PFSK-1 (cell line): ENCODE results near the gene ASIC4.

Experiments
- POLR2AphosphoS5 ChIP-seq: IDR thresholded peaks from 2 replicates; pipeline ENCODE4 v1.6.1; 2012; ENCODE audit warnings: low read depth, mild to moderate bottlenecking, control low read depth, low read length, moderate library complexity
- SIN3A ChIP-seq: IDR thresholded peaks from 2 replicates; pipeline ENCODE4 v1.6.1; 2012; ENCODE audit warnings: mild to moderate bottlenecking, low read length, moderate library complexity, borderline replicate concordance; ENCODE audit not compliant: insufficient read depth
- TAF1 ChIP-seq: IDR thresholded peaks from 2 replicates; pipeline ENCODE4 v1.6.1; 2012; ENCODE audit warnings: low read length, control low read depth, borderline replicate concordance; ENCODE audit not compliant: insufficient read depth
- TF ChIP-seq, protein P1 (sequence below), 2 experiments: IDR thresholded peaks; 2 replicates each; pipeline versions ENCODE4 v1.6.1 to v1.8.0; 2011 to 2012; ENCODE audit warnings: low read depth in 2 of 2, low read length in 2 of 2, control low read depth in 1 of 2, inconsistent platforms in 1 of 2, mild to moderate bottlenecking in 1 of 2, moderate library complexity in 1 of 2; ENCODE audit not compliant: insufficient read depth in 1 of 2

DNA sequence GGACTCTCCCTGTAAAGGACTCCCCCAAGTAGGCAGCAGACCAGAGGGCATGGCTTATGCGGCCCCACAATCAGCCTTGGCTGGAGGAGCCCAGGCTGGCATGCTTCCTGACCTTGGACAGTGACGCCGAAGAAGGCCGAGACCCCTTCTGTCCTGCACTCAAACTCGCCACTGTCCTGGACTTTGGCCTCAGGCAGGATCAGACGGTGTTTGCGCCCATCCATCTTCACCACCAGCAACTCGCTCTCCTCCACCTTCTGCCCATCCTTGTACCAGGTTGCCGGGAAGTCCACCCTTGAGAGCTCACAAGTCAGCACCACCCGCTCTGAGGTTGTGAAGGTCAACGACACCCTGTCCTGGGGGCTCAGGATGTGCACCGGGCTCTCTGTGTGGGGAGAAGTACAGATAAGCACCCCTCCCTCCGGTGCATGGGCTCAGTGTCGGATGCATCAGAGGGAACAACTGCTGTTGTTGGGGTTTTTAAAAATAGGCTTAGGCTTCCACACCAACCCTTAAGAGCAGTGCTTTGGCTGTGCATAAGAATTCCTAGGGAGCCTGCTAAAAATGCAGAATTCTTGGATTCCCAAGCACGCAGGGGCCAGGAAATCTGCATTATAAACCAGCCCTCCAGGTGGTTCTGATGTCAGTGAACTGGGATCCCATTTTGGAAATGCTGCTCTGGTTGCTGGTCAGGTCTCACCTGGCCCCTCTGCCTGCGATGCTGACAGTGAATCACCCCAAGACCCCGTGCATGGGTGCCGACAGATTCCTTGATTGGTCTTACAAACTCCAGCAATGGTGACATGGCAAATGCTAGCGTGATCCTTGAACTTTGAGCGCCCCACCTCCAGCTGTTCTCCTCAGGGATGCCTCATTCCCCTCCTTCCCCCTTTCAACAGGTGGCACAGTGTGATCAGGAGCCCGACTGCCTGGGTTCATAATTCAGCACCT is 51.1 kb downstream of the ASIC4 start:
- TF ChIP-seq TAF1 (no peak), POLR2AphosphoS5 (no peak), SIN3A (no peak)
- TF ChIP-seq, protein P1, sequence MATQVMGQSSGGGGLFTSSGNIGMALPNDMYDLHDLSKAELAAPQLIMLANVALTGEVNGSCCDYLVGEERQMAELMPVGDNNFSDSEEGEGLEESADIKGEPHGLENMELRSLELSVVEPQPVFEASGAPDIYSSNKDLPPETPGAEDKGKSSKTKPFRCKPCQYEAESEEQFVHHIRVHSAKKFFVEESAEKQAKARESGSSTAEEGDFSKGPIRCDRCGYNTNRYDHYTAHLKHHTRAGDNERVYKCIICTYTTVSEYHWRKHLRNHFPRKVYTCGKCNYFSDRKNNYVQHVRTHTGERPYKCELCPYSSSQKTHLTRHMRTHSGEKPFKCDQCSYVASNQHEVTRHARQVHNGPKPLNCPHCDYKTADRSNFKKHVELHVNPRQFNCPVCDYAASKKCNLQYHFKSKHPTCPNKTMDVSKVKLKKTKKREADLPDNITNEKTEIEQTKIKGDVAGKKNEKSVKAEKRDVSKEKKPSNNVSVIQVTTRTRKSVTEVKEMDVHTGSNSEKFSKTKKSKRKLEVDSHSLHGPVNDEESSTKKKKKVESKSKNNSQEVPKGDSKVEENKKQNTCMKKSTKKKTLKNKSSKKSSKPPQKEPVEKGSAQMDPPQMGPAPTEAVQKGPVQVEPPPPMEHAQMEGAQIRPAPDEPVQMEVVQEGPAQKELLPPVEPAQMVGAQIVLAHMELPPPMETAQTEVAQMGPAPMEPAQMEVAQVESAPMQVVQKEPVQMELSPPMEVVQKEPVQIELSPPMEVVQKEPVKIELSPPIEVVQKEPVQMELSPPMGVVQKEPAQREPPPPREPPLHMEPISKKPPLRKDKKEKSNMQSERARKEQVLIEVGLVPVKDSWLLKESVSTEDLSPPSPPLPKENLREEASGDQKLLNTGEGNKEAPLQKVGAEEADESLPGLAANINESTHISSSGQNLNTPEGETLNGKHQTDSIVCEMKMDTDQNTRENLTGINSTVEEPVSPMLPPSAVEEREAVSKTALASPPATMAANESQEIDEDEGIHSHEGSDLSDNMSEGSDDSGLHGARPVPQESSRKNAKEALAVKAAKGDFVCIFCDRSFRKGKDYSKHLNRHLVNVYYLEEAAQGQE (IDR thresholded peaks at IDR 0.05; ENCODE audit: insufficient read depth in 1 of 2, low read depth in 2 of 2, low read length in 2 of 2), result no peak
